HepG2 (cell line): ENCODE measurements around the gene ZER1. TPM values are rescaled to one million over a fixed set of nuclear protein-coding genes. Genes with fewer than 3 reads are reported as not detected.

Source experiments
- CEBPB ChIP-seq: IDR thresholded peaks from 2 replicates; pipeline ENCODE4 v1.6.1; 2011; ENCODE audit warnings: low read depth, low read length, improper control_type of control experiment, borderline replicate concordance
- HNRNPLL ChIP-seq: fragments of 200-400 bp; formaldehyde crosslinking; IDR thresholded peaks from 2 replicates; pipeline ENCODE4 v1.6.1; 2017; ENCODE audit warnings: mild to moderate bottlenecking, low read depth, low read length; ENCODE audit not compliant: poor library complexity, severe bottlenecking
- HOXD1 ChIP-seq: sonication (generic); formaldehyde crosslinking; IDR thresholded peaks from 2 replicates; pipeline ENCODE4 v1.5.0; 2020; ENCODE audit warnings: missing genetic modification reagents
- KDM5A ChIP-seq: fragments of 200-600 bp; sonication (generic); IDR thresholded peaks from 2 replicates; pipeline ENCODE4 v1.7.0; 2018; ENCODE audit warnings: antibody characterized with exemption, mild to moderate bottlenecking, low read length, borderline replicate concordance
- MBNL3 ChIP-seq: fragments of 250-450 bp; sonication (Bioruptor Pico); conservative IDR thresholded peaks from 2 replicates; pipeline ENCODE4 v1.8.0; 2022; ENCODE audit warnings: mild to moderate bottlenecking, inconsistent platforms
- REXO4 ChIP-seq: sonication (generic); formaldehyde crosslinking; IDR thresholded peaks from 2 replicates; pipeline ENCODE4 v1.8.0; 2022; ENCODE audit warnings: missing genetic modification reagents, mild to moderate bottlenecking, borderline replicate concordance
- SMAD9 ChIP-seq: sonication (generic); formaldehyde crosslinking; IDR thresholded peaks from 2 replicates; pipeline ENCODE4 v1.5.1; 2020; ENCODE audit warnings: mild to moderate bottlenecking, missing genetic modification reagents
- SNAI1 ChIP-seq: sonication (generic); formaldehyde crosslinking; IDR thresholded peaks from 2 replicates; pipeline ENCODE4 v1.5.0; 2020; ENCODE audit warnings: mild to moderate bottlenecking, missing genetic modification reagents, borderline replicate concordance
- SRY ChIP-seq: sonication (generic); formaldehyde crosslinking; IDR thresholded peaks from 2 replicates; pipeline ENCODE4 v1.8.0; 2022; ENCODE audit warnings: mild to moderate bottlenecking, missing genetic modification reagents
- TBX2 ChIP-seq: sonication (generic); formaldehyde crosslinking; IDR thresholded peaks from 2 replicates; pipeline ENCODE4 v1.5.0; 2020; ENCODE audit warnings: missing genetic modification reagents, mild to moderate bottlenecking, borderline replicate concordance
- YEATS2 ChIP-seq: sonication (generic); formaldehyde crosslinking; IDR thresholded peaks from 2 replicates; pipeline ENCODE4 v1.4.0; 2020; ENCODE audit warnings: missing genetic modification reagents, borderline replicate concordance
- ZFY ChIP-seq: sonication (generic); formaldehyde crosslinking; IDR thresholded peaks from 2 replicates; pipeline ENCODE4 v1.4.0; 2020; ENCODE audit warnings: missing genetic modification reagents
- ZNF124 ChIP-seq: sonication (generic); formaldehyde crosslinking; IDR thresholded peaks from 2 replicates; pipeline ENCODE4 v1.4.0; 2020; ENCODE audit warnings: missing genetic modification reagents
- ZNF17 ChIP-seq: sonication (generic); formaldehyde crosslinking; IDR thresholded peaks from 2 replicates; pipeline ENCODE4 v1.5.0; 2020; ENCODE audit warnings: mild to moderate bottlenecking, missing genetic modification reagents
- polyA plus RNA-seq, 8 experiments: library from polyadenylated mRNA; depleted of rRNA in 3 of 8; stranded (reverse) in 7 of 8; unstranded in 1 of 8; fragments of >200 nt; fragmentation: Illumina TruSeq in 4 of 8; extraction: Trizol in 4 of 8; gene quantifications; 2 replicates each; pipeline versions ENCODE4 v1.2.1 to v1.2.3, GENCODE V29; 2011 to 2016; ENCODE audit warnings: low read depth in 4 of 8, missing spikeins in 1 of 8, mixed read lengths in 1 of 8; ENCODE audit not compliant: insufficient read depth in 1 of 8
- total RNA-seq, 5 experiments: library from RNA; depleted of rRNA; stranded (reverse); fragments of >200 nt; fragmentation: Illumina TruSeq; extraction: Trizol; gene quantifications; 2 replicates each; pipeline ENCODE4 v1.2.3, GENCODE V29; 2016; ENCODE audit warnings: low read depth in 1 of 5

ZER1 gene
- total and polyA plus RNA-seq, 2 of the 13 experiments (the other 11 are each of a cell fraction or from before 2014, with no cell fraction given): 7.7 to 40.0 TPM

GRCh38 chr9:128771094-128771721 is 519 bp downstream of the ZER1 start (continued):
- peak; percentile 24; the same call in 1 of the 2 replicates for TF ChIP-seq ZFY (CRISPR knock-in tag)
- no peak for TF ChIP-seq SMAD9 (CRISPR knock-in tag)
- peak; percentile 13; the same call in 1 of the 2 replicates for TF ChIP-seq SNAI1 (CRISPR knock-in tag)
- peak; percentile 40; the same call in 1 of the 2 replicates for TF ChIP-seq TBX2 (CRISPR knock-in tag)
- no peak for TF ChIP-seq REXO4 (CRISPR knock-in tag)
- TF ChIP-seq ZNF124 (CRISPR knock-in tag): no peak
- no peak for TF ChIP-seq YEATS2 (CRISPR knock-in tag)
- no peak for TF ChIP-seq CEBPB
- TF ChIP-seq HNRNPLL: no peak
- TF ChIP-seq SRY (CRISPR knock-in tag): 0 out of 2 replicates have a peak, but pooled peaks have one; percentile 17
- 0 out of 2 replicates have a peak, but pooled peaks have one; percentile 5 for TF ChIP-seq HOXD1 (CRISPR knock-in tag)
- no peak for TF ChIP-seq ZNF17 (CRISPR knock-in tag)
- no peak for TF ChIP-seq MBNL3
- peak; percentile 87 for TF ChIP-seq KDM5A
- TF ChIP-seq, all 625 proteins: peak for 14
